Measurements from ENCODE around the gene CELF2. TPM values are rescaled to one million over a fixed set of nuclear protein-coding genes. Genes with fewer than 3 reads are reported as not detected.

CELF2 gene
- total RNA-seq, 2 experiments from 2014 or later, result 165 to 181 TPM

DNA sequence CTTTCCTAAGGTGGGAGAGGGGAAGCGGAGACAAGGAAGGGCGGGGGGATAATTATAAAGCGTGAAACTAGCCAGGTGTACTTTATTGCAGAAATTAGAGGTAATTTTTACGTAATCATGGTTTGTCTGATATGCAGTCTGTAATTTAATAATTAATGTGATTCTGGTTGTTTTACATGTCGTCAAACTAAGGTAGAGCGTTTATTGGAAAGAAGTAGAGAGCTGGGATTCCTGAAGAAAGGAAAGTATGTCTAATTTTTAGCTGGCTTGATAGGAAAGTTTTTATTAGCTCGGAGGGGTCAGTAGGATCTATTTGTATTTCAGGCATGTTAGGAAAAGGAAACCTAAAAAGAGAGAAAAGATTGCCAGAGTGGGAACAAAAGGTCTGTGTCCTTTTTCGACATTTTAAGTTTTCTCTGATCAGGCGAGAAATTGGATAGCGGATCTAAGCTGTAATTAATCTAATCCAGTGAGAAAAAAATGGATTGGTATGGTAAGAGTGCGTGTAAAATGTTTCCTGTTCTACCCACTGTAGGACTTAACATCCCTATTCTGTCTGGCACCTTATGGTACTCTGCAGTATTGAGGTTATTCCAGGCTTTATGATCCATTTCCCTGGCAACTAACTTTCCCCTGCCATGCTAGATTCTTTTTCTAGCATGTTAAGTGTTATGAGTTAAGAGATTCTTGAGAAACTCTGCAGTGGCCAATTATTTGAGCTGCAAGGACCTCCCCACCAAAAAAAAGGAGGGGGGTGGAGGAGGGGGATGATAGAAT is 1.4 kb downstream of the CELF2 start:
- Mint-ChIP-seq H3K27me3 (peaks cover 70% of the 10 kb centered on the region), H3K9me3 (no peaks in the 10 kb centered on the region), H3K36me3 (ENCODE audit: low read depth) (peaks cover 3% of the 10 kb centered on the region), H3K4me3 (peak overlapping the region; percentile 80), H3K4me1 (peaks cover 17% of the 10 kb centered on the region), H3K27ac (peak overlapping the region; percentile 34)
- DNase-seq, result no peak
- ChIA-PET CTCF (interaction anchor here (1.1 kb wide), 1 partner anchor 145 kb away, joined by 3 read pairs; no protein-coding TSS in a partner anchor), POLR2A (interaction anchor here (0.6 kb wide), 1 partner anchor 173 kb away, joined by 3 read pairs; no protein-coding TSS in a partner anchor)

DNA sequence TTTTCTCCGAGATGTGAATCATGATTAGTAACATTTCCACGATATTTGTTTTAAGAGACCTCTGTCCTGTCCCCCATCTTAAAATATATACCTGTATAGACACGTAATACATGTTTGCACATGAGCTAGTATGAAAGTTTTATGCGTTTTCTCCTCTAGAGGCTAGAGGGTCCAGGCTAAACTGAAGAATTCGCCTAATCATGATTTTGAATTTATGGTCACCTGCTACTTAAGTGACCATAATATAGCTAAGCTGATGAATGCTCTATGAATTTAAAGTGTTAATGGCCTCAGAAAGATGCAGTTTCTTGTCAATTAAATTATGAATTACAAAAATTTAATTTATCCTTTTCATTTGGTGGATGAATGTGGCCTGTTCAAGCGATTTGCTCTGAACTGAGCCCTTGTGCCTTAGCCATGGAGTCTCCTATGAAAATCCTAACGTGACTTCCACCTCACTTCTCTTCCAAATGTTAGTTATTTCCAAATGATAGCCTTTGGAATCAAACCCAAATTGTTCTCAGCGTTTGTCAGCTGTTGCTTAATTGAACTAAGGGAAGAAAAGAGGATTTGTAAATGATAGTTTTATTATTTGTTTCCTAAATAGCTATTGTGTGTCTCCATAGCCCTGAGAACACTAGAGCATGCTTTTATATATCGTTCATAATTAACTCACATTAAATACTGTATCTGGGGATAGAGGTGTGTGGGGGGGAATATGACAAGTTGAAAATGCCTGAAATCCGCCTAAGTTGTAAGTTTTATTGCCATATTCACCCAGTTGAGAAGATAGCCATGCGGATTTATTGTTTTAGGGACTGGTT is 2.3 kb downstream of the CELF2 start:
- peak overlapping the region; percentile 80 for H3K4me3 Mint-ChIP-seq
- H3K9me3 Mint-ChIP-seq, result no peaks in the 10 kb centered on the region
- ChIA-PET POLR2A (no interaction called here), CTCF (interaction anchor here (1.1 kb wide), 1 partner anchor 144 kb away, joined by 3 read pairs; no protein-coding TSS in a partner anchor)
- peaks cover 3% of the 10 kb centered on the region for H3K36me3 Mint-ChIP-seq (ENCODE audit: low read depth)
- no peak overlapping the region for H3K27ac Mint-ChIP-seq
- H3K27me3 Mint-ChIP-seq, result peaks cover 61% of the 10 kb centered on the region
- H3K4me1 Mint-ChIP-seq, result peaks cover 17% of the 10 kb centered on the region
- no peak for DNase-seq

DNA sequence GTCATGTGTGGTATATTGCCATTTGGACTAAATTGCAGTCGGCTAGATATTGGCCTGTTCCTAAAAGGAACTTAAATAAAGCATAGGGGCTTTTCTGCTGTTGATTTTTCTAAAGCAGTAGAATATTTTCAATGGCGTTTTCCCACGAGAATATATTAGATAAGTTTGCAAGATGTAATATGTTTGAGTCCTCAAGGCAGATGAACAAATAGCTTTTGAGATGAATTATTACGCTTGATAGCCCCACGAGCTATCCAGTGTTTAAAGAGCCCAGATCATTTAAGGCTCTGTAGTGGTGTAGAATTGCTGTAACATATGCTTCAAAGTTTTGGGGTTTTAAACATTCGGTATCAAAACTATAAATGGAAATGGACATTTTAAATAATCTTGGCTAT is 2.9 kb downstream of the CELF2 start:
- H3K4me3 Mint-ChIP-seq, result no peak overlapping the region
- peaks cover 3% of the 10 kb centered on the region for H3K36me3 Mint-ChIP-seq (ENCODE audit: low read depth)
- DNase-seq, result no peak
- no peaks in the 10 kb centered on the region for H3K9me3 Mint-ChIP-seq
- ChIA-PET CTCF (no interaction called here), POLR2A (no interaction called here)
- H3K27me3 Mint-ChIP-seq, result peaks cover 55% of the 10 kb centered on the region
- H3K4me1 Mint-ChIP-seq, result peaks cover 17% of the 10 kb centered on the region
- no peak overlapping the region for H3K27ac Mint-ChIP-seq

DNA sequence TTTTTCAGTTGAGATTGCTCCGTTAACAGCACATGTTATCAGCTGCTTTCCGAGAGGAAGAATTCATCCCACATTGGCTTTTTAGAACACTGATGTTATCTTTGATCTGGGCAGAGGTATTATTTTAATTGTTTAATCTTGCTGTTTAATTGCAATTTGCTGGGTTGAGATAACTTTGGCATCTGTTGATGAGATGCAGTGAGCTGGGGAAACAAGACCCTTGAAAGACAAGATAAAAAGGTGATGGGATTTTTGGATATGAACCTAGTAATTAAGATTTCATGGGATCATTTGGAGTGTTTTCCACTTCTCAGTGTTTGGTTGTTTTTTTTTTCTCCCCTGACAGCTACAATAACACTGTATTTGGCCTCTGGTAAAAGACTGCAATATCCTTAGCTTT is 4.5 kb downstream of the CELF2 start:
- POLR2A ChIA-PET, result no interaction called here
- H3K27ac Mint-ChIP-seq, result no peak overlapping the region
- H3K4me3 Mint-ChIP-seq, result no peak overlapping the region
- H3K27me3 Mint-ChIP-seq, result peaks cover 42% of the 10 kb centered on the region
- no peaks in the 10 kb centered on the region for H3K9me3 Mint-ChIP-seq
- peaks cover 15% of the 10 kb centered on the region for H3K4me1 Mint-ChIP-seq
- CTCF ChIA-PET, result interaction anchor here (0.6 kb wide), 1 partner anchor 661 kb away, joined by 4 read pairs; no protein-coding TSS in a partner anchor
- DNase-seq, result no peak
- peaks cover 3% of the 10 kb centered on the region for H3K36me3 Mint-ChIP-seq (ENCODE audit: low read depth)

DNA sequence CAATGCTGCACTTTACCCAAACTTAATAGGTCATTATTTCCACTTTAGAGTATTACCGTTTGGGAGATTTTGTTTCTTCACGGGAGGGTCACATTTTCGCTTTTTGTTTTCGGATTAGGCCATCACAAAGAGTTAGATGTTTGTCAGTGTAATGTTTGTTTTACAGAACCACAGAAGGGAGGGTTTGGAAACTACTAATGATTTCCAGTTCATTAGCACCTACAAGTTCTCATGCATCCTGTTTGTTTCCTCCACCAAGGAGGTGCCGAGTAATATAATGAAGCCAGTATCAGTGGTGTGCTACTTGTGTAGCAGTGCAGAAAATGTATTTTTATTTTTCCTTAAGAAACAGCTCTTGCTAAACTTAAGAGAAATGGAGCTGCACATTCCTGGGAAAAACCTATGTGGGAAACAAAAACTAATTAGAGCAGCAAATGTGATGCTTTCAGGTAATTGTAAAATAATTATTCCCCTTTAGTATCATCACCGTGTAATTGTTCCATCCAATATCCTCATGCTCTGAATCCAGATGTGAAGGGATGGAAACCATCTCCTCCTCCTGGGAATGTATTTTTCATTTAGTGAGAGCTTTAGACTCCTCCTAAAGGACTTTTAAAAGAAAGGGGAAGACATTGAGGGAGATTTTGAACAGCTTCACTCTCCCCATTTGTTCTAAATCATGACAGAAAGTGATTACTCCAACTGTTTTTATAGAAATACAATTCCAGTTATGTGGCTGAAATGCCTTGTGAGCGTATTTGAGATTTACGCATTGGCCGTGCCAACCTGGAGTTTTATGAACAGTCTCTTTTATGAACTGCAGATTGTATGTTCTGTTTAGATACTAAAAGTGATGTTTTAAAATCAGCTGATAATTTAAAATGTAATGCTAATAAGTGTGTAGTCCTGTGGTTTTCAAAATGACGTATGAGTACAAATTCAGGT is 5.6 kb downstream of the CELF2 start:
- Mint-ChIP-seq H3K27ac (no peak overlapping the region), H3K27me3 (peaks cover 40% of the 10 kb centered on the region), H3K9me3 (no peaks in the 10 kb centered on the region), H3K4me3 (no peak overlapping the region), H3K4me1 (peaks cover 12% of the 10 kb centered on the region), H3K36me3 (ENCODE audit: low read depth) (peaks cover 3% of the 10 kb centered on the region)
- CTCF ChIA-PET, result interaction anchor here (0.6 kb wide), 1 partner anchor 73 kb away, joined by 5 read pairs; no protein-coding TSS in a partner anchor
- no peak for DNase-seq
- POLR2A ChIA-PET, result no interaction called here

DNA sequence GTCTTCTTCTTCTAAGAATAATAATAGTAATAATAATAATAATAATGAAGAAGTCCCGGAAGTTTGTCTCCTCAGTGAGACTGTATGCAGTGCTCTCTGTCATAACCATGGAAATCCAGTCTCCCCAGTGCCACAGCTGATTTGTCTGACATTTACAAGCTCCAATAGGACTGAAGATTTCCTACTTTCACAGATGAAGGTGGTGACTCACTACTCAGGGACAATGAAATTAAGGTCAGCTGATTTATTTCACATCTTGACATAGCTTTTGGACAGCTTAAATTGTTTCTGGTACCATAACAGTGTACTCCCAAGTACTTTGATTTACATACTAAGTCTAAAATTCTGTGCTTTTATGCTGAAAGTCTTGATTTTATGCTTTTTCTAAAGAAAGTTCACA is 6.9 kb downstream of the CELF2 start:
- POLR2A ChIA-PET, result no interaction called here
- DNase-seq, result no peak
- Mint-ChIP-seq H3K27me3 (peaks cover 33% of the 10 kb centered on the region), H3K36me3 (ENCODE audit: low read depth) (peaks cover 2% of the 10 kb centered on the region), H3K27ac (no peak overlapping the region), H3K4me3 (no peak overlapping the region), H3K4me1 (peaks cover 1% of the 10 kb centered on the region), H3K9me3 (no peaks in the 10 kb centered on the region)
- CTCF ChIA-PET, result interaction anchor here (0.5 to 1.0 kb wide), 2 partner anchors 10 to 13 kb away, joined by 3 to 6 read pairs; no protein-coding TSS in a partner anchor

DNA sequence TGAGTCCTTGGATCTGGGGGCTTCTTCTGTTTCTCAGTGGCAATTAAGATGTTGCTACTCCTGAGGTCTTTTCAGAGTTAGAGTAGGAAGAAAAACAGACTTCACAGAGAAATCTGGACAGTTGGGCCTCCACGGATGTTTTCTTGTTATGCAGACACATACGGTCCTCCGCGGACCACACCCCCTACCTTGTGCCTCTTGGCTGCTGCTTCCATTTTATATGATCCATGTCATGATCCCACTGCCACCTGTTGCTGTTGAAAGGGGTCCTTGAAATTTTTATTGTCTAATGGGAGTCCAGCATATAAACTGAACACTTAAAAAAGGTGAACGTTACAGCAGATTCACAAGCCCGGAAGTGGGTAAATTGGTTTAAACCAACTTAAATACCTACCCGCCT is 8.3 kb downstream of the CELF2 start:
- CTCF ChIA-PET, result interaction anchor here (1.0 kb wide), 1 partner anchor 16 kb away, joined by 3 read pairs; no protein-coding TSS in a partner anchor
- no peaks in the 10 kb centered on the region for H3K4me1 Mint-ChIP-seq
- H3K9me3 Mint-ChIP-seq, result no peaks in the 10 kb centered on the region
- H3K27me3 Mint-ChIP-seq, result peaks cover 20% of the 10 kb centered on the region
- DNase-seq, result no peak
- peaks cover 2% of the 10 kb centered on the region for H3K36me3 Mint-ChIP-seq (ENCODE audit: low read depth)
- POLR2A ChIA-PET, result no interaction called here
- no peak overlapping the region for H3K4me3 Mint-ChIP-seq
- H3K27ac Mint-ChIP-seq, result no peak overlapping the region

DNA sequence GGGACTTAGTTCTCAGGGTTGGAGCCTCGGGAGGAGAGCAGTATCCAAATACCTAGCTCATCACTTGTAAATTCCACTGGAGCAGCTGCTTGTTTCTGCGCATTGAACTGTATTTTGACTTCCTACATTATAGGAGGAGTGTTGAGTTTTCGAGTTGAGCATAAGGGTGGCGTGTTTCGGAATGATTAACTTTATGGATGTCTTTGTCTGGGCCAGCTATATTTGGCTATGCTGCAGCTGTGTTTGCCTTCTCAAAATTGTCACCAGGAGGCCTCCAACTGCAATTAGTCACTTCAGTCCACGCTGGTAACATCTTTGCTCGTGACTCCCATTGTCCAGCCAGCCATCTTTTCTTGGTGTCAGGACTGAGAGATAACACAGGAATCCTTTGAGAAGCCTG is 9.1 kb downstream of the CELF2 start:
- no peak overlapping the region for H3K4me3 Mint-ChIP-seq
- H3K27me3 Mint-ChIP-seq, result peaks cover 15% of the 10 kb centered on the region
- ChIA-PET POLR2A (no interaction called here), CTCF (interaction anchor here (1.0 kb wide), 1 partner anchor 17 kb away, joined by 3 read pairs; no protein-coding TSS in a partner anchor)
- no peak for DNase-seq
- peaks cover 2% of the 10 kb centered on the region for H3K36me3 Mint-ChIP-seq (ENCODE audit: low read depth)
- H3K27ac Mint-ChIP-seq, result no peak overlapping the region
- no peaks in the 10 kb centered on the region for H3K9me3 Mint-ChIP-seq
- no peaks in the 10 kb centered on the region for H3K4me1 Mint-ChIP-seq

DNA sequence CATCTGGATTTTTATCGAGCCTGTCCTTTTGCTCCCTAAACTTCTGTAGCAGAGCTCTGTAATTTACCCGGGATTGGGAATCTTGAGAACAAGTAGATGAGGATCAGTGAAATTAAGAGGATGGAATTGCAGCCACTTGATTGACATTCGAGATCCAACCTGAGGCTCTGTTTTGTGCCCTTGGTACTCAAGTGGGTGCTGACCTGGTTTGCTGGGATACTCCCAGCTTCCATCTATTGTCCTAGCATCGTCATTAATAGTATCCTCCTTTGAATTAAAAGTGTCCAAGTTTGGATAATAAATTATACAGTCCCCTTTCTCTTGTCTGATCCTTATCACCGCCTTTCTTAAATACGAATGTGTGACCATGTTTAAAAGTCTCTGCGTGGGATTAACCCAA is 17.1 kb downstream of the CELF2 start:
- POLR2A ChIA-PET, result no interaction called here
- peaks cover 7% of the 10 kb centered on the region for H3K27me3 Mint-ChIP-seq
- H3K27ac Mint-ChIP-seq, result no peak overlapping the region

DNA sequence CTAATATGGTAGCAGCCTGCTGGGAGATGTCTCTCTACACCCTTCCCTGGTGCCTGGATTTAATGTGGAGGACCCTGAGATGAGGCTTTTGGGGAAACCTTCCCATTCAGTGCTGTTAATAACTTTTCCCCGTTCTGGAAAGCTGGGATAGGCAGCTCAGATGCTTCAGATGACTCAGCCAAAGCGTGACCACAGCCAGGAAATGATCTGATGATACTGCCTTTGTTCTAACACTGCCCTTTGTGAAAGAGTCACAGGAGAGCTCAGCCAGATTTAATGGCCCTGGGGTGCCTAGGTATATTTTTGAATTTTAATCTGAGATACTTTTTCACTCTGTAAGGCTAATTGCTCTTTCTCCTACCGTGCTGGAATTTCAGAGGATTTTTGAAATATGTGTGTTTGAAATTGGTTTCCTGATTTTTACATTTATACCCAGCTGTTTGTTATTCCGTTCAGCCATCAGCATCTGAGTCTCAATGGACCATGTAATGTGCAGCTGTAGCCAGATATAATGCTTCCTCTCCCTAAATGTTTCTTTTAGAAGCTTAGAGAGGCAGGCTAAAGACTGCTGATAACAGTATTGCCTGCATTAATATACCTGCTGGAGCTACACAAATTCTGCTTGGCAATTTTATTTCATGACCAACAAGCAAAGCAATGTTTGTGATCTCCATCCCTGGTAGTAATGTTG is 17.8 kb downstream of the CELF2 start:
- no peak overlapping the region for H3K27ac Mint-ChIP-seq
- POLR2A ChIA-PET, result interaction anchor here (0.6 kb wide), 1 partner anchor 360 kb away, joined by 6 read pairs; no protein-coding TSS in a partner anchor
- H3K27me3 Mint-ChIP-seq, result peaks cover 7% of the 10 kb centered on the region
- CTCF ChIA-PET, result interaction anchor here (0.5 to 2.0 kb wide), 3 partner anchors 20 to 87 kb away, joined by 3 to 5 read pairs (median 4); no protein-coding TSS in a partner anchor
- no peaks in the 10 kb centered on the region for H3K9me3 Mint-ChIP-seq
- no peak overlapping the region for H3K4me3 Mint-ChIP-seq
- DNase-seq, result no peak
- no peaks in the 10 kb centered on the region for H3K36me3 Mint-ChIP-seq (ENCODE audit: low read depth)
- H3K4me1 Mint-ChIP-seq, result peaks cover 7% of the 10 kb centered on the region

More for the DNA sequence above, 17.1 kb downstream of the CELF2 start:
- Mint-ChIP-seq H3K36me3 (ENCODE audit: low read depth) (no peaks in the 10 kb centered on the region), H3K9me3 (no peaks in the 10 kb centered on the region), H3K4me1 (peaks cover 7% of the 10 kb centered on the region), H3K4me3 (no peak overlapping the region)
- CTCF ChIA-PET, result interaction anchor here (0.9 to 2.0 kb wide), 3 partner anchors 12 to 21 kb away, joined by 4 to 5 read pairs (median 4); no protein-coding TSS in a partner anchor
- DNase-seq, result no peak

DNA sequence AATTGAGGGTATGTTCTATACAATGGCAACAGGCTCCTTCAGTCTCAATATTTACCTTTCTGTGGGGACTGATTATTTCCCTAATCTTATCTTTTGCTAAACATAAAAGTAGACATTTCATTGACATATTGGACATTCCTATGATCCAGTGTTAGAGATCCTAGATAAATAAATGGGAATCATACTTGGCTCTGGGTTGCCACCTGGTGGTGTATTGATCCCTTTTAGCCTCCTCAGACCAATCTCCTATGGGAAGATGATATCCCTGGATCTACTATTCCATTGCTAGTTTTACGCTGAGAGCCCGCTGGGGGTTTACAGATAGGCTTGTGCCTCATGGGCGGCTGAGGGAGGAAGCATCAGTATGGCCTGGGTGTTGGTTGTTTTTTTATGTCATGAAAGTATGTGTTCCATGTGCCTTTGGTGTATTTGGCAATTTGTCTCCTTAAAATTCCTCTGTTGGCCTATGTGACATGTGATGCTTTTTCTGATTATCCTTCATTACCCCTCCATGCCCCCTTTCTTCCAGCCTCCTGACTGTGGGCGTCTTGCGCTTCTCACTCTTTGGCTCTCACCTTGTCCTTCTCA is 18.8 kb downstream of the CELF2 start:
- H3K4me1 Mint-ChIP-seq, result peaks cover 7% of the 10 kb centered on the region
- H3K27ac Mint-ChIP-seq, result no peak overlapping the region
- no peak for DNase-seq
- ChIA-PET POLR2A (no interaction called here), CTCF (interaction anchor here (1.2 kb wide), 1 partner anchor 24 kb away, joined by 4 read pairs; no protein-coding TSS in a partner anchor)
- H3K9me3 Mint-ChIP-seq, result no peaks in the 10 kb centered on the region
- no peak overlapping the region for H3K4me3 Mint-ChIP-seq
- peaks cover 7% of the 10 kb centered on the region for H3K27me3 Mint-ChIP-seq
- no peaks in the 10 kb centered on the region for H3K36me3 Mint-ChIP-seq (ENCODE audit: low read depth)
